Vagina (tissue), 2 donors: ENCODE results near the gene PLAC1. TPM values are rescaled to one million over a fixed set of nuclear protein-coding genes. Genes with fewer than 3 reads are reported as not detected.

Experiments used
- DNase-seq, 2 donors: peaks; one replicate each; pipeline ENCODE4 v3.0.0-alpha.2; 2017; ENCODE audit errors: extremely low spot score in 2 of 2
- H3K27ac ChIP-seq: fragments of 200-600 bp; sonication (generic); one replicate; pipeline ENCODE4 v1.5.1; 2019
- H3K27me3 ChIP-seq: fragments of 200-600 bp; sonication (generic); one replicate; pipeline ENCODE4 v1.5.1; 2019
- H3K36me3 ChIP-seq, 2 donors: fragments of 200-600 bp; sonication (generic); one replicate each; pipeline ENCODE4 v1.5.1; 2017 to 2019
- H3K4me1 ChIP-seq: fragments of 200-600 bp; sonication (generic); one replicate; pipeline ENCODE4 v1.5.1; 2019
- H3K4me3 ChIP-seq, 2 donors: fragments of 200-600 bp; sonication (generic); 1 replicate in 1 of 2; 2 replicates in 1 of 2; pipeline ENCODE4 v1.5.1; 2016 to 2019
- H3K9me3 ChIP-seq: fragments of 200-600 bp; sonication (generic); one replicate; pipeline ENCODE4 v1.5.1; 2019
- POLR2A ChIP-seq, 2 donors: fragments of 450-650 bp; IDR thresholded peaks; one replicate each; pipeline ENCODE4 v1.6.1; 2017; ENCODE audit warnings: antibody characterized with exemption in 2 of 2, mild to moderate bottlenecking in 2 of 2, moderate library complexity in 2 of 2
- POLR2AphosphoS5 ChIP-seq, 2 donors: sonication (generic); formaldehyde crosslinking; IDR thresholded peaks; one replicate each; pipeline ENCODE4 v1.9.0; 2017; ENCODE audit warnings: antibody characterized with exemption in 2 of 2, mild to moderate bottlenecking in 2 of 2, low read depth in 1 of 2; ENCODE audit not compliant: insufficient read depth in 1 of 2
- intact Hi-C: fragments of 100-400 bp; cut with DNase I; formaldehyde crosslinking; loops from one replicate; pipeline ENCODE4 v1.15.1; 2023
- total RNA-seq: library from RNA; depleted of rRNA; stranded (reverse); fragments of >200 nt; gene quantifications from one replicate; pipeline ENCODE4 v1.2.3, GENCODE V29; 2016
- TF ChIP-seq, protein P1 (sequence below), 3 experiments: fragments of 450-650 bp in 2 of 3; fragments of 200-600 bp in 1 of 3; sonication (generic) in 1 of 3; IDR thresholded peaks; one replicate each; pipeline ENCODE4 v1.5.1; 2017 to 2019; ENCODE audit warnings: antibody characterized with exemption in 3 of 3, mild to moderate bottlenecking in 2 of 3, moderate library complexity in 2 of 3

The PLAC1 gene
- total RNA-seq, 1 donor from 2014 or later = not detected

DNA sequence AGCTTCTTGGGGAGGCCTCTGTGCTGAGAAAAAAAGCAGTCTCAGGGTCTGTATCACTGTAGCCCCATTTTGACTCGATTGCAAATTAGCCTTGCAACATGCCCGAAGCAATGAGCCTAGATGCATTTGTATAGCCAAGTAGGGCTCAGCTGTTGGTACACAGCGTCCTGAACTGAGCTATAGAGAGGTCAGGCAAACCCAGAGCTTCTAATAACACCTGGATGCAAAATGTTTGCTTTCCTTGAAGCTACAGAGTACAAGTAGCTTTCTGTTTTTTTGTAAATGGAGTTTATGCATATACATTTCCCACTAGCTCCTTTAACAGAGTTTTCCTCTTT, 87.8 kb downstream of the PLAC1 start:
- TF ChIP-seq, protein P1, sequence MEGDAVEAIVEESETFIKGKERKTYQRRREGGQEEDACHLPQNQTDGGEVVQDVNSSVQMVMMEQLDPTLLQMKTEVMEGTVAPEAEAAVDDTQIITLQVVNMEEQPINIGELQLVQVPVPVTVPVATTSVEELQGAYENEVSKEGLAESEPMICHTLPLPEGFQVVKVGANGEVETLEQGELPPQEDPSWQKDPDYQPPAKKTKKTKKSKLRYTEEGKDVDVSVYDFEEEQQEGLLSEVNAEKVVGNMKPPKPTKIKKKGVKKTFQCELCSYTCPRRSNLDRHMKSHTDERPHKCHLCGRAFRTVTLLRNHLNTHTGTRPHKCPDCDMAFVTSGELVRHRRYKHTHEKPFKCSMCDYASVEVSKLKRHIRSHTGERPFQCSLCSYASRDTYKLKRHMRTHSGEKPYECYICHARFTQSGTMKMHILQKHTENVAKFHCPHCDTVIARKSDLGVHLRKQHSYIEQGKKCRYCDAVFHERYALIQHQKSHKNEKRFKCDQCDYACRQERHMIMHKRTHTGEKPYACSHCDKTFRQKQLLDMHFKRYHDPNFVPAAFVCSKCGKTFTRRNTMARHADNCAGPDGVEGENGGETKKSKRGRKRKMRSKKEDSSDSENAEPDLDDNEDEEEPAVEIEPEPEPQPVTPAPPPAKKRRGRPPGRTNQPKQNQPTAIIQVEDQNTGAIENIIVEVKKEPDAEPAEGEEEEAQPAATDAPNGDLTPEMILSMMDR (IDR thresholded peaks at IDR 0.05) = no peak
- no peak for TF ChIP-seq POLR2A (IDR thresholded peaks at IDR 0.05)
- TF ChIP-seq POLR2AphosphoS5 (IDR thresholded peaks at IDR 0.05; ENCODE audit: insufficient read depth in 1 of 2, low read depth in 1 of 2) = no peak
- Histone ChIP-seq H3K36me3 (no peaks in the 10 kb centered on the region), H3K27ac (no peak overlapping the region), H3K4me1 (no peaks in the 10 kb centered on the region), H3K9me3 (no peaks in the 10 kb centered on the region), H3K4me3 (no peak overlapping the region), H3K27me3 (no peaks in the 10 kb centered on the region)
- intact Hi-C loops = loop anchor here (10.0 kb wide), 1 partner anchor 1064 kb away; no protein-coding TSS in a partner anchor
- DNase-seq = no peak

DNA sequence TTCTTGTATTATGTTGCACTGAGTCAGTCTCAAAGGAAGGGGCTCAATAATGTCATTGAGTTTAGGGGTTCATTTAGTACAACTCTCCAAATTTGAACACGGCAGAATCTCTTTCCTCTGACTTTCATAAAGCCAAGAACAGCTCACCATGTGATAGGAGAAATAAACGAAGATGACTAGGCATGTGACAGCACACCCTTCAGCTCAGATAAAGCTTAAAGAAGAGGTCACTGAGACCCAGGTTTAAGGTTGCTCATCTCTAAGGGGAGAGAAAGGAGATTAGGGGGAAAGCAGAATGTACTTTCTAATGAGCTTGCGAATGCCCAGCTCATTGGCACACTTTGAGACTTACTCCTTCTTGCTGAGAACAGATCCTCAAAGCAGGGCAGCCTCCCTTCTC, 89.0 kb downstream of the PLAC1 start:
- no peak overlapping the region for H3K4me3 ChIP-seq
- no peaks in the 10 kb centered on the region for H3K36me3 ChIP-seq
- no peaks in the 10 kb centered on the region for H3K9me3 ChIP-seq
- DNase-seq = no peak
- TF ChIP-seq, protein P1 (IDR thresholded peaks at IDR 0.05) = no peak
- no peak for TF ChIP-seq POLR2A (IDR thresholded peaks at IDR 0.05)
- no peak for TF ChIP-seq POLR2AphosphoS5 (IDR thresholded peaks at IDR 0.05; ENCODE audit: insufficient read depth in 1 of 2, low read depth in 1 of 2)
- intact Hi-C loops = no loop called here
- H3K27ac ChIP-seq = no peak overlapping the region
- H3K4me1 ChIP-seq = no peaks in the 10 kb centered on the region
- H3K27me3 ChIP-seq = no peaks in the 10 kb centered on the region

- intact Hi-C loops = no loop called here
- Histone ChIP-seq H3K27me3 (no peaks in the 10 kb centered on the region), H3K36me3 (no peaks in the 10 kb centered on the region), H3K4me1 (no peaks in the 10 kb centered on the region), H3K9me3 (no peaks in the 10 kb centered on the region), H3K4me3 (no peak overlapping the region), H3K27ac (no peak overlapping the region)
- no peak for TF ChIP-seq POLR2AphosphoS5 (IDR thresholded peaks at IDR 0.05; ENCODE audit: insufficient read depth in 1 of 2, low read depth in 1 of 2)
- TF ChIP-seq POLR2A (IDR thresholded peaks at IDR 0.05) = no peak
- TF ChIP-seq, protein P1 (IDR thresholded peaks at IDR 0.05) = no peak
- no peak for DNase-seq
Measured at GRCh38 chrX:134568285-134569016, 89.8 kb downstream of the PLAC1 start.

DNA sequence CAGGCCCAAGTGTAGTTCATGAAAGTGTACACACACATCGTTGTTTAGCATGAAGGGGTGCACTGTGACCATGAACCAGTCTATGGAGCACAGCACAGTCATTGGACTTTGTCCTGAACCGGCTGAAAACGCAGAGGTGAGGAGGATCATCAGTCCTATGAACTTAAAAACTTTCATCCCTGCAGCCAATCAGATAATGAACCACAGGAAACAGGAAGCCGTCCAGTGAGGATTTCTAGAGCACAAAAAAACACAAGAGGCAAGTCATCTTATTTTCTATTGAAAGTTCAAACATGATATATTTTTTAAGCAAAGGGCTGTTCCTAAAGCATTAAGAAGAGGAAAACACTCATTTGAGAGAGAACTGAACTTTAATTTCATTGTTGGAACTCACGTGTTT, 91.8 kb downstream of the PLAC1 start:
- H3K27me3 ChIP-seq = no peaks in the 10 kb centered on the region
- DNase-seq = no peak
- H3K4me3 ChIP-seq = no peak overlapping the region
- H3K36me3 ChIP-seq = no peaks in the 10 kb centered on the region
- intact Hi-C loops = no loop called here
- no peak overlapping the region for H3K27ac ChIP-seq
- no peaks in the 10 kb centered on the region for H3K9me3 ChIP-seq
- H3K4me1 ChIP-seq = no peaks in the 10 kb centered on the region
- TF ChIP-seq POLR2A (IDR thresholded peaks at IDR 0.05) (no peak), POLR2AphosphoS5 (IDR thresholded peaks at IDR 0.05; ENCODE audit: insufficient read depth in 1 of 2, low read depth in 1 of 2) (no peak)
- TF ChIP-seq, protein P1 (IDR thresholded peaks at IDR 0.05) = no peak

GRCh38 chrX:134562002-134562401, 96.3 kb downstream of the PLAC1 start:
- TF ChIP-seq POLR2AphosphoS5 (IDR thresholded peaks at IDR 0.05; ENCODE audit: insufficient read depth in 1 of 2, low read depth in 1 of 2) (no peak), POLR2A (IDR thresholded peaks at IDR 0.05) (no peak)
- TF ChIP-seq, protein P1 (IDR thresholded peaks at IDR 0.05) = no peak
- Histone ChIP-seq H3K4me3 (no peak overlapping the region), H3K36me3 (no peaks in the 10 kb centered on the region), H3K9me3 (no peaks in the 10 kb centered on the region), H3K4me1 (no peaks in the 10 kb centered on the region), H3K27ac (no peak overlapping the region), H3K27me3 (no peaks in the 10 kb centered on the region)
- DNase-seq = no peak
- intact Hi-C loops = no loop called here
